Hepatocyte (in vitro differentiated cells): Measurements from ENCODE around the gene MYH11. TPM values are rescaled to one million over a fixed set of nuclear protein-coding genes. Genes with fewer than 3 reads are reported as not detected.
A peak's percentile ranks its signal among the peaks of the same experiment; 100 is the strongest.

ENCODE experiments used
- DNase-seq: peaks from one replicate; pipeline ENCODE4 v3.0.0-alpha.2; 2016; ENCODE audit warnings: low spot score
- H2AFZ ChIP-seq: fragments of 200-600 bp; sonication (generic); 2 replicates; pipeline ENCODE4 v1.6.0; 2016; ENCODE audit warnings: antibody characterized with exemption, mild to moderate bottlenecking
- H3K27ac ChIP-seq: fragments of 200-600 bp; sonication (generic); 2 replicates; pipeline ENCODE4 v1.5.1; 2016; ENCODE audit warnings: mild to moderate bottlenecking
- H3K27me3 ChIP-seq: fragments of 200-600 bp; sonication (generic); 2 replicates; pipeline ENCODE4 v1.6.1; 2016
- H3K36me3 ChIP-seq: fragments of 200-600 bp; sonication (generic); replicated peaks from 2 replicates; pipeline ENCODE4 v1.5.1; 2016; ENCODE audit warnings: low read depth; ENCODE audit not compliant: insufficient read depth
- H3K4me1 ChIP-seq: fragments of 200-600 bp; sonication (generic); 2 replicates; pipeline ENCODE4 v1.5.1; 2016; ENCODE audit warnings: mild to moderate bottlenecking, moderate library complexity; ENCODE audit not compliant: insufficient read depth
- H3K4me2 ChIP-seq: fragments of 200-600 bp; sonication (generic); 2 replicates; pipeline ENCODE4 v1.6.0; 2016
- H3K4me3 ChIP-seq: fragments of 200-600 bp; sonication (generic); 2 replicates; pipeline ENCODE4 v1.5.1; 2016; ENCODE audit warnings: mild to moderate bottlenecking
- H3K79me2 ChIP-seq: fragments of 200-600 bp; sonication (generic); 2 replicates; pipeline ENCODE4 v1.6.0; 2017; ENCODE audit warnings: mild to moderate bottlenecking
- H3K9me2 ChIP-seq: fragments of 200-600 bp; sonication (generic); replicated peaks from 2 replicates; pipeline ENCODE4 v1.6.0; 2017; ENCODE audit warnings: mild to moderate bottlenecking; ENCODE audit not compliant: insufficient read depth
- H3K9me3 ChIP-seq: fragments of 200-600 bp; sonication (generic); 2 replicates; pipeline ENCODE4 v1.5.1; 2016; ENCODE audit warnings: low read depth, mild to moderate bottlenecking
- H4K20me1 ChIP-seq: fragments of 200-600 bp; sonication (generic); 2 replicates; pipeline ENCODE4 v1.6.0; 2016; ENCODE audit warnings: mild to moderate bottlenecking; ENCODE audit not compliant: insufficient read depth, poor library complexity, severe bottlenecking
- CTCF ChIP-seq: fragments of 200-600 bp; sonication (generic); IDR thresholded peaks from 2 replicates; pipeline ENCODE4 v1.5.1; 2016; ENCODE audit warnings: antibody characterized with exemption, mild to moderate bottlenecking; ENCODE audit not compliant: poor library complexity
- EZH2 ChIP-seq: fragments of 200-600 bp; sonication (generic); IDR thresholded peaks from 2 replicates; pipeline ENCODE4 v1.6.1; 2016; ENCODE audit warnings: antibody characterized with exemption, mild to moderate bottlenecking, borderline replicate concordance
- EZH2phosphoT487 ChIP-seq: fragments of 200-600 bp; sonication (generic); IDR thresholded peaks from one replicate; pipeline ENCODE4 v1.6.1; 2018; ENCODE audit warnings: antibody characterized with exemption, mild to moderate bottlenecking, low read depth, moderate library complexity; ENCODE audit not compliant: unreplicated experiment, severe bottlenecking
- WGBS: methylation state at CpG from one replicate; pipeline ENCODE4 v1.1.6; 2016; ENCODE audit warnings: low lambda C conversion rate; ENCODE audit errors: missing lambda C conversion rate; 5-methylcytosine and 5-hydroxymethylcytosine counted together
- polyA plus RNA-seq: library from polyadenylated mRNA; unstranded; fragments of >200 nt; fragmentation: Nextera tagmentation; extraction: Ambion mirVana; gene quantifications from 2 replicates; pipeline ENCODE4 v1.2.1, GENCODE V29; 2016
- total RNA-seq: library from RNA; depleted of rRNA; stranded (reverse); fragments of >200 nt; gene quantifications from 2 replicates; pipeline ENCODE4 v1.2.3, GENCODE V29; 2014

MYH11 gene
- total and polyA plus RNA-seq, 2 experiments from 2014 or later: 0.59 to 5.9 TPM

- Histone ChIP-seq H2AFZ (no peak overlapping the region), H4K20me1 (no peaks in the 10 kb centered on the region), H3K27ac (no peak overlapping the region), H3K4me3 (no peak overlapping the region), H3K4me1 (no peaks in the 10 kb centered on the region), H3K9me3 (no peaks in the 10 kb centered on the region), H3K79me2 (peaks cover 23% of the 10 kb centered on the region), H3K36me3 (no peaks in the 10 kb centered on the region), H3K27me3 (no peaks in the 10 kb centered on the region), H3K4me2 (no peak overlapping the region), H3K9me2 (no peaks in the 10 kb centered on the region)
- DNase-seq: no peak
- WGBS: 92% methylated on average over 5 of the region's 5 CpGs
- TF ChIP-seq EZH2: no peak
Measured at GRCh38 chr16:15880434-15881308, 23.8 kb upstream of the MYH11 start.

- Histone ChIP-seq H3K27ac (no peak overlapping the region), H2AFZ (no peak overlapping the region), H3K79me2 (peaks cover 11% of the 10 kb centered on the region), H3K9me3 (no peaks in the 10 kb centered on the region), H4K20me1 (no peaks in the 10 kb centered on the region), H3K9me2 (no peaks in the 10 kb centered on the region), H3K4me3 (no peak overlapping the region), H3K36me3 (no peaks in the 10 kb centered on the region), H3K4me1 (no peaks in the 10 kb centered on the region), H3K27me3 (no peaks in the 10 kb centered on the region), H3K4me2 (no peak overlapping the region)
- TF ChIP-seq CTCF: no peak
- TF ChIP-seq EZH2: no peak
- no peak for TF ChIP-seq EZH2phosphoT487
- WGBS: 90% methylated on average over 2 of the region's 2 CpGs
- DNase-seq: no peak
Measured at GRCh38 chr16:15879255-15879811, 22.5 kb upstream of the MYH11 start.

GRCh38 chr16:15876503-15876902 is 19.7 kb upstream of the MYH11 start:
- TF ChIP-seq CTCF: no peak
- TF ChIP-seq EZH2phosphoT487: no peak
- no peak for TF ChIP-seq EZH2
- 91% methylated on average over 5 of the region's 5 CpGs for WGBS
- H4K20me1 ChIP-seq: no peaks in the 10 kb centered on the region
- H3K27ac ChIP-seq: no peak overlapping the region
- no peaks in the 10 kb centered on the region for H3K9me3 ChIP-seq
- no peaks in the 10 kb centered on the region for H3K36me3 ChIP-seq
- no peak overlapping the region for H2AFZ ChIP-seq
- no peak for DNase-seq
- H3K27me3 ChIP-seq: no peaks in the 10 kb centered on the region
- H3K4me2 ChIP-seq: no peak overlapping the region
- no peak overlapping the region for H3K4me3 ChIP-seq
- H3K79me2 ChIP-seq: peaks cover 2% of the 10 kb centered on the region
- no peaks in the 10 kb centered on the region for H3K9me2 ChIP-seq
- H3K4me1 ChIP-seq: no peaks in the 10 kb centered on the region

GRCh38 chr16:15874745-15875314 is 18.0 kb upstream of the MYH11 start:
- Histone ChIP-seq H3K4me1 (no peaks in the 10 kb centered on the region), H3K9me3 (no peaks in the 10 kb centered on the region), H3K27me3 (no peaks in the 10 kb centered on the region), H3K9me2 (no peaks in the 10 kb centered on the region), H3K4me3 (no peak overlapping the region), H4K20me1 (no peaks in the 10 kb centered on the region), H3K27ac (no peak overlapping the region), H3K36me3 (no peaks in the 10 kb centered on the region), H3K79me2 (peaks cover 2% of the 10 kb centered on the region), H2AFZ (no peak overlapping the region), H3K4me2 (no peak overlapping the region)
- DNase-seq: peak; percentile 77
- no peak for TF ChIP-seq EZH2phosphoT487
- peak; percentile 65 for TF ChIP-seq CTCF
- WGBS: 62% methylated on average over 7 of the region's 7 CpGs
